KMS-11 (cell line): ENCODE data around the gene SMIM29.

ENCODE experiments used
- H2AFZ ChIP-seq: fragments of 200-600 bp; sonication (generic); 2 replicates; pipeline ENCODE4 v1.6.1; 2016; ENCODE audit warnings: antibody characterized with exemption, mixed run types, low read depth
- H3K27ac ChIP-seq: fragments of 200-600 bp; sonication (generic); 2 replicates; pipeline ENCODE4 v1.6.1; 2016; ENCODE audit warnings: mild to moderate bottlenecking, mixed run types
- H3K27me3 ChIP-seq: fragments of 200-600 bp; sonication (generic); 2 replicates; pipeline ENCODE4 v1.6.1; 2017; ENCODE audit warnings: mild to moderate bottlenecking, low read depth, mixed run types, moderate library complexity; ENCODE audit not compliant: insufficient read depth
- H3K36me3 ChIP-seq: fragments of 200-600 bp; sonication (generic); 2 replicates; pipeline ENCODE4 v1.6.1; 2017; ENCODE audit warnings: mild to moderate bottlenecking, mixed run types; ENCODE audit not compliant: insufficient read depth
- H3K4me1 ChIP-seq: fragments of 200-600 bp; sonication (generic); 2 replicates; pipeline ENCODE4 v1.6.1; 2016; ENCODE audit warnings: mild to moderate bottlenecking, low read depth, mixed run types; ENCODE audit not compliant: poor library complexity, severe bottlenecking
- H3K4me2 ChIP-seq: fragments of 200-600 bp; sonication (generic); 2 replicates; pipeline ENCODE4 v1.7.0; 2016; ENCODE audit warnings: mild to moderate bottlenecking, mixed run types
- H3K4me3 ChIP-seq: fragments of 200-600 bp; sonication (generic); IDR thresholded peaks from 2 replicates; pipeline ENCODE4 v1.6.1; 2017; ENCODE audit warnings: low read depth, low read length, mixed read lengths; ENCODE audit not compliant: insufficient read depth
- H3K79me2 ChIP-seq: fragments of 200-600 bp; sonication (generic); 2 replicates; pipeline ENCODE4 v1.6.1; 2016; ENCODE audit warnings: low read depth, mixed run types; ENCODE audit not compliant: insufficient read depth
- H3K9ac ChIP-seq: fragments of 200-600 bp; sonication (generic); 2 replicates; pipeline ENCODE4 v1.6.1; 2016; ENCODE audit warnings: mild to moderate bottlenecking, mixed run types
- H4K20me1 ChIP-seq: fragments of 200-600 bp; sonication (generic); 2 replicates; pipeline ENCODE4 v1.6.1; 2016; ENCODE audit warnings: mild to moderate bottlenecking, mixed run types; ENCODE audit not compliant: insufficient read depth
- TF ChIP-seq, protein P1 (sequence below): fragments of 200-600 bp; sonication (generic); conservative IDR thresholded peaks from 2 replicates; pipeline ENCODE4 v1.6.1; 2017; ENCODE audit warnings: low read depth, mild to moderate bottlenecking, antibody characterized with exemption, low read length, moderate library complexity, mixed read lengths

Gene SMIM29

DNA sequence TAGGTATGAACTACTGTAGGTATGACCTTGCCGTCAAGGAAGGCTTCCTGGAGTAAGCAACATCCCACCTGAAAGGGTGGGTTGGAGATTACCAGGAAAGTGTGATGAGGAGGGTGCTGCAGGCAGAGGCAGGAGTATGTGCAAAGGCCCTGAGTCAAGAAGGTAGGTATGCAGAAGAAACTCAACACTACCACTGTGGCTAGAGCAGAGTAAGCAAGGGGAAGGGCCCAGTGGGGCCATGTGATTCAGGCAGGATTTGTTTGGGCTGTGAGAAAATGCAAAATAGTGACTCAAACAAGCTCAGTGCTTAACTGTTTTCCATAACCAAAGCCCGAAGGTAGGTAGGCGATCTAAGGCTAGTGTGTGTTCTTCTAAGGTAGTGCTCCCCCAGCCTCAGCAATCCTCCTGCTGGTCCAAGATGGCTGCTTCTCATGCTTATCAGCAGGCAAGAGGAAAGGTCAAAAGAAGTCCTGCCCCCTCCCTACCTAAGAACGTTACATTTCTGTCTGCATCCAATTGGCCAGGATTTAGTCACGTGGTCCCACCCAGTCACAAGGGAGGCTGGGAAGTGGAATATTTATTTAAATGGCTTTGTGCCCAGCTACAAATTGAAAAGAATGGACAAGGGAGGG is 48.4 kb downstream of the SMIM29 start:
- Histone ChIP-seq H3K9ac (no peak overlapping the region), H3K27me3 (no peaks in the 10 kb centered on the region), H3K79me2 (no peaks in the 10 kb centered on the region), H3K4me2 (no peak overlapping the region), H3K36me3 (no peaks in the 10 kb centered on the region), H4K20me1 (no peaks in the 10 kb centered on the region), H3K27ac (no peak overlapping the region), H3K4me1 (no peaks in the 10 kb centered on the region), H2AFZ (no peak overlapping the region), H3K4me3 (no peak overlapping the region)
- TF ChIP-seq, protein P1, sequence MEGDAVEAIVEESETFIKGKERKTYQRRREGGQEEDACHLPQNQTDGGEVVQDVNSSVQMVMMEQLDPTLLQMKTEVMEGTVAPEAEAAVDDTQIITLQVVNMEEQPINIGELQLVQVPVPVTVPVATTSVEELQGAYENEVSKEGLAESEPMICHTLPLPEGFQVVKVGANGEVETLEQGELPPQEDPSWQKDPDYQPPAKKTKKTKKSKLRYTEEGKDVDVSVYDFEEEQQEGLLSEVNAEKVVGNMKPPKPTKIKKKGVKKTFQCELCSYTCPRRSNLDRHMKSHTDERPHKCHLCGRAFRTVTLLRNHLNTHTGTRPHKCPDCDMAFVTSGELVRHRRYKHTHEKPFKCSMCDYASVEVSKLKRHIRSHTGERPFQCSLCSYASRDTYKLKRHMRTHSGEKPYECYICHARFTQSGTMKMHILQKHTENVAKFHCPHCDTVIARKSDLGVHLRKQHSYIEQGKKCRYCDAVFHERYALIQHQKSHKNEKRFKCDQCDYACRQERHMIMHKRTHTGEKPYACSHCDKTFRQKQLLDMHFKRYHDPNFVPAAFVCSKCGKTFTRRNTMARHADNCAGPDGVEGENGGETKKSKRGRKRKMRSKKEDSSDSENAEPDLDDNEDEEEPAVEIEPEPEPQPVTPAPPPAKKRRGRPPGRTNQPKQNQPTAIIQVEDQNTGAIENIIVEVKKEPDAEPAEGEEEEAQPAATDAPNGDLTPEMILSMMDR, result no peak

DNA sequence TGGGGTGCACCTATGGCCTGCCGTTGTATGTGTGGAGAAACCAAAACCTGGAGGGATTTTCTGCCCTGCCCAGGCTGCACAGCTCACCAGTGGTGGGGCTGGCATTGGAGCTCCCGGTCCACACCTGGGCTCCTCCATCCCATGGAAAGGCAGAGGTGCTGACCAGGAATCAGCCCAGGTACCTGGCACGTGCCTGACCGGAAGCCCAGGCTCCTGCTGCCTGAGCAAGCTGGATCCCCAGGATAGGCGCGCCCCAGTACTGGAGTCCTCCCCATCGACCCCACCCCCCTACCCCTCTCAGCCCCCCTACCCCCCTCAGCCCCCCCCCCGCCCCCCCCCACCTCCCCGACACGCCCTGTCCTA is 52.0 kb downstream of the SMIM29 start:
- H3K79me2 ChIP-seq, result no peaks in the 10 kb centered on the region
- H4K20me1 ChIP-seq, result no peaks in the 10 kb centered on the region
- peak overlapping the region; percentile 88; the same call in 1 of the 2 replicates for H2AFZ ChIP-seq
- no peaks in the 10 kb centered on the region for H3K36me3 ChIP-seq
- no peaks in the 10 kb centered on the region for H3K27me3 ChIP-seq
- no peaks in the 10 kb centered on the region for H3K4me1 ChIP-seq
- no peak overlapping the region for H3K27ac ChIP-seq
- TF ChIP-seq, protein P1, result no peak
- no peak overlapping the region for H3K4me3 ChIP-seq
- no peak overlapping the region for H3K9ac ChIP-seq
- no peak overlapping the region for H3K4me2 ChIP-seq
